Hepatocyte (in vitro differentiated cells): Measurements from ENCODE around the gene MIER1. TPM values are rescaled to one million over a fixed set of nuclear protein-coding genes. Genes with fewer than 3 reads are reported as not detected.

Experiments
- DNase-seq: peaks from one replicate; pipeline ENCODE4 v3.0.0-alpha.2; 2016; ENCODE audit warnings: low spot score
- H2AFZ ChIP-seq: fragments of 200-600 bp; sonication (generic); 2 replicates; pipeline ENCODE4 v1.6.0; 2016; ENCODE audit warnings: antibody characterized with exemption, mild to moderate bottlenecking
- H3K27ac ChIP-seq: fragments of 200-600 bp; sonication (generic); 2 replicates; pipeline ENCODE4 v1.5.1; 2016; ENCODE audit warnings: mild to moderate bottlenecking
- H3K27me3 ChIP-seq: fragments of 200-600 bp; sonication (generic); 2 replicates; pipeline ENCODE4 v1.6.1; 2016
- H3K36me3 ChIP-seq: fragments of 200-600 bp; sonication (generic); replicated peaks from 2 replicates; pipeline ENCODE4 v1.5.1; 2016; ENCODE audit warnings: low read depth; ENCODE audit not compliant: insufficient read depth
- H3K4me1 ChIP-seq: fragments of 200-600 bp; sonication (generic); 2 replicates; pipeline ENCODE4 v1.5.1; 2016; ENCODE audit warnings: mild to moderate bottlenecking, moderate library complexity; ENCODE audit not compliant: insufficient read depth
- H3K4me2 ChIP-seq: fragments of 200-600 bp; sonication (generic); 2 replicates; pipeline ENCODE4 v1.6.0; 2016
- H3K4me3 ChIP-seq: fragments of 200-600 bp; sonication (generic); 2 replicates; pipeline ENCODE4 v1.5.1; 2016; ENCODE audit warnings: mild to moderate bottlenecking
- H3K79me2 ChIP-seq: fragments of 200-600 bp; sonication (generic); 2 replicates; pipeline ENCODE4 v1.6.0; 2017; ENCODE audit warnings: mild to moderate bottlenecking
- H3K9me2 ChIP-seq: fragments of 200-600 bp; sonication (generic); replicated peaks from 2 replicates; pipeline ENCODE4 v1.6.0; 2017; ENCODE audit warnings: mild to moderate bottlenecking; ENCODE audit not compliant: insufficient read depth
- H3K9me3 ChIP-seq: fragments of 200-600 bp; sonication (generic); 2 replicates; pipeline ENCODE4 v1.5.1; 2016; ENCODE audit warnings: low read depth, mild to moderate bottlenecking
- H4K20me1 ChIP-seq: fragments of 200-600 bp; sonication (generic); 2 replicates; pipeline ENCODE4 v1.6.0; 2016; ENCODE audit warnings: mild to moderate bottlenecking; ENCODE audit not compliant: insufficient read depth, poor library complexity, severe bottlenecking
- EZH2 ChIP-seq: fragments of 200-600 bp; sonication (generic); IDR thresholded peaks from 2 replicates; pipeline ENCODE4 v1.6.1; 2016; ENCODE audit warnings: antibody characterized with exemption, mild to moderate bottlenecking, borderline replicate concordance
- EZH2phosphoT487 ChIP-seq: fragments of 200-600 bp; sonication (generic); IDR thresholded peaks from one replicate; pipeline ENCODE4 v1.6.1; 2018; ENCODE audit warnings: antibody characterized with exemption, mild to moderate bottlenecking, low read depth, moderate library complexity; ENCODE audit not compliant: unreplicated experiment, severe bottlenecking
- WGBS: methylation state at CpG from one replicate; pipeline ENCODE4 v1.1.6; 2016; ENCODE audit warnings: low lambda C conversion rate; ENCODE audit errors: missing lambda C conversion rate; 5-methylcytosine and 5-hydroxymethylcytosine counted together
- polyA plus RNA-seq: library from polyadenylated mRNA; unstranded; fragments of >200 nt; fragmentation: Nextera tagmentation; extraction: Ambion mirVana; gene quantifications from 2 replicates; pipeline ENCODE4 v1.2.1, GENCODE V29; 2016
- total RNA-seq: library from RNA; depleted of rRNA; stranded (reverse); fragments of >200 nt; gene quantifications from 2 replicates; pipeline ENCODE4 v1.2.3, GENCODE V29; 2014
- TF ChIP-seq, protein P1 (sequence below): fragments of 200-600 bp; sonication (generic); IDR thresholded peaks from 2 replicates; pipeline ENCODE4 v1.5.1; 2016; ENCODE audit warnings: antibody characterized with exemption, mild to moderate bottlenecking; ENCODE audit not compliant: poor library complexity

Gene MIER1
- total and polyA plus RNA-seq, 2 experiments from 2014 or later = 19.3 to 42.2 TPM

DNA sequence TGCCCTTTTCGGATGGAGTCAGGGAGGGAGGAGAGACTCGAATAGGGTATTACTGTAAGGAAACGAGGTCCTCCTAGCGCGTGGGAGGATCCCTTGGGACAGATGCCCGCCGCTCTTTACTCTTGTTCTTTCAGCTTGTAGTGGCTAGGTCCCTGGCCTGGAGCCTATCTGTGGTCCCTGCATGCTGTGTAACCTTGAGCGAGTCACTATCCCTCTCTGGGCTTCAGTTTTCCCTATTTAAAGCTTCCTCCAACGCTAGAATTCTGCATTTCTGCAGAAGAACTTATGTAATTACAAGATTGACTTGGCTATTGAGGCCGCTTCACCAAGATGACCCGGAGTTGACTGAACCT lies 744 bp downstream of the MIER1 start:
- H2AFZ ChIP-seq = peak overlapping the region; percentile 26
- peak overlapping the region; percentile 90 for H3K27ac ChIP-seq
- no peak for DNase-seq
- 3% methylated on average over 11 of the region's 11 CpGs for WGBS
- H4K20me1 ChIP-seq = no peaks in the 10 kb centered on the region
- no peaks in the 10 kb centered on the region for H3K9me3 ChIP-seq
- H3K36me3 ChIP-seq = no peaks in the 10 kb centered on the region
- H3K4me2 ChIP-seq = peak overlapping the region; percentile 86
- H3K9me2 ChIP-seq = no peaks in the 10 kb centered on the region
- peaks cover 63% of the 10 kb centered on the region for H3K79me2 ChIP-seq
- TF ChIP-seq EZH2 (no peak), EZH2phosphoT487 (no peak)
- TF ChIP-seq, protein P1, sequence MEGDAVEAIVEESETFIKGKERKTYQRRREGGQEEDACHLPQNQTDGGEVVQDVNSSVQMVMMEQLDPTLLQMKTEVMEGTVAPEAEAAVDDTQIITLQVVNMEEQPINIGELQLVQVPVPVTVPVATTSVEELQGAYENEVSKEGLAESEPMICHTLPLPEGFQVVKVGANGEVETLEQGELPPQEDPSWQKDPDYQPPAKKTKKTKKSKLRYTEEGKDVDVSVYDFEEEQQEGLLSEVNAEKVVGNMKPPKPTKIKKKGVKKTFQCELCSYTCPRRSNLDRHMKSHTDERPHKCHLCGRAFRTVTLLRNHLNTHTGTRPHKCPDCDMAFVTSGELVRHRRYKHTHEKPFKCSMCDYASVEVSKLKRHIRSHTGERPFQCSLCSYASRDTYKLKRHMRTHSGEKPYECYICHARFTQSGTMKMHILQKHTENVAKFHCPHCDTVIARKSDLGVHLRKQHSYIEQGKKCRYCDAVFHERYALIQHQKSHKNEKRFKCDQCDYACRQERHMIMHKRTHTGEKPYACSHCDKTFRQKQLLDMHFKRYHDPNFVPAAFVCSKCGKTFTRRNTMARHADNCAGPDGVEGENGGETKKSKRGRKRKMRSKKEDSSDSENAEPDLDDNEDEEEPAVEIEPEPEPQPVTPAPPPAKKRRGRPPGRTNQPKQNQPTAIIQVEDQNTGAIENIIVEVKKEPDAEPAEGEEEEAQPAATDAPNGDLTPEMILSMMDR = no peak
- no peaks in the 10 kb centered on the region for H3K27me3 ChIP-seq
- H3K4me3 ChIP-seq = peak overlapping the region; percentile 69
- peaks cover 5% of the 10 kb centered on the region for H3K4me1 ChIP-seq

DNA sequence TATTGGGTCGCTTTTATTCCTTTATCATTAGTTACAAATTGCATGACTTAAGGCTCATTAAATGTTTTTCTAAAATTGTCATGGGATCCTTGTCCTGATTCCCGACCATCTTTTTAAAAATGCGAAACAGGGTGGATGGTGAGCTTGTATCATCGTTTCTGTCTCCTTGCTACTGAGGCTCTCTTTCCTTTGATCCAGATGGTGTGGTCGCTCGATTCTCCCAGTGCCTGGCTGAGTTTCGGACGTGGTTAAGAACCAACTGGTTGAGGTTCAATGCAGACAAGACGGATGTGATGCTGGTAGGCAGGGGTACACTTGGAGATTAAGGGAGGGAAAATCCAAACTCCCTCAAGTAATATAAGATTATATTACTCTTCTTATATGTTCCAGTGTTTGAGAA lies 1.2 kb downstream of the MIER1 start:
- no peaks in the 10 kb centered on the region for H3K9me3 ChIP-seq
- TF ChIP-seq EZH2phosphoT487 (no peak), EZH2 (no peak)
- TF ChIP-seq, protein P1 = no peak
- H3K36me3 ChIP-seq = no peaks in the 10 kb centered on the region
- no peaks in the 10 kb centered on the region for H3K9me2 ChIP-seq
- H3K4me1 ChIP-seq = peaks cover 5% of the 10 kb centered on the region
- no peaks in the 10 kb centered on the region for H4K20me1 ChIP-seq
- H3K4me2 ChIP-seq = peak overlapping the region; percentile 86
- 16% methylated on average over 9 of the region's 9 CpGs for WGBS
- peak overlapping the region; percentile 69 for H3K4me3 ChIP-seq
- DNase-seq = no peak
- H3K27me3 ChIP-seq = no peaks in the 10 kb centered on the region
- peak overlapping the region; percentile 26 for H2AFZ ChIP-seq
- peaks cover 62% of the 10 kb centered on the region for H3K79me2 ChIP-seq
- H3K27ac ChIP-seq = peak overlapping the region; percentile 90

DNA sequence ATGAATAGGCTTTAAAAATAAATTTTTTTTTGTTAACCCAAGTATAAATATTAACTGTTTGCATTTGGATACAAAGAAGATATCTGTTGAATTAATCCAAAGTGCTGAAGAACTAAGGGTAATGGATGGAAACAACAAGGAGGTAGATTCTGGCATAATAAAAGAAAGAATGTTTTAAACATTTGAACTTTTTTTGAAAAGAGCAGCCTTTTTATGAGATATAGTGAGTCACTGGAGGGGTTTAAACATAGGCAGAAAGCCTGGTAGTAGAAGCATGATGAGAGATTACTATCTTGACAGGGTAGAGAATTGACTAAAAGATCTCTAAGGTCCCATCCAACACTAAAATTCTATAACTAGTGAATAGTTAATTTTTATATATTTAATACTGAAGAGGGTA lies 2.7 kb downstream of the MIER1 start:
- Histone ChIP-seq H3K9me2 (no peaks in the 10 kb centered on the region), H3K27ac (no peak overlapping the region), H3K79me2 (peaks cover 74% of the 10 kb centered on the region), H3K36me3 (no peaks in the 10 kb centered on the region), H3K4me3 (no peak overlapping the region), H4K20me1 (peaks cover 6% of the 10 kb centered on the region), H3K4me2 (peak overlapping the region; percentile 86), H3K9me3 (no peaks in the 10 kb centered on the region), H3K4me1 (peaks cover 12% of the 10 kb centered on the region), H2AFZ (no peak overlapping the region), H3K27me3 (no peaks in the 10 kb centered on the region)
- no peak for DNase-seq
- TF ChIP-seq, protein P1 = no peak

DNA sequence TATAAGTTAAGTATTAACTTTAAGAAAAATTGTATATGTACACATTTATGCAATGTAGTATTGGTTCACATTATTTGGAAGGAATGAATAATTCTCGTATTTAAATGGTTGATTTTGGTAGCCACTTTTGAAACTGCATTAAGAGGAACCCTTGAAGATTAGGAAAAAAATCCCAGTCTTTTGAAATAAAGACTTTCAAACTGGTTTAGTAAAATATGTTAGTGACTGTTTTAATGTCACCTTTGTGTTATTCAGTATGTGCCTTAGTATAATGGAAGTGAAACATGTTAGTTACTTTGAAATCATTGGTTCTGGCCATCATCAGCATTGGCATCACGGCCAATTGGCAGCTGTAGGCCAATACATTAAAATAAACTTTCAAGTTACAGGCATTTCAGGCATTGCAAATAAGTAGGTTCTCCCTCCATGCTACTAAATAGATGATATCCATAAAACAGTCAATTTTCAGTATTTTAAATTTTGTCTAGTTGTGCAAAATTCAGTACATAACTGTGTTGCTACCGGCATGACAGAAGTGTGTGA lies 4.4 kb downstream of the MIER1 start:
- H3K4me2 ChIP-seq = peak overlapping the region; percentile 73
- TF ChIP-seq, protein P1 = no peak
- TF ChIP-seq EZH2phosphoT487 = no peak
- TF ChIP-seq EZH2 = no peak
- H3K9me3 ChIP-seq = no peaks in the 10 kb centered on the region
- H3K27me3 ChIP-seq = no peaks in the 10 kb centered on the region
- H3K79me2 ChIP-seq = peaks cover 75% of the 10 kb centered on the region
- H3K36me3 ChIP-seq = no peaks in the 10 kb centered on the region
- H3K4me3 ChIP-seq = peak overlapping the region; percentile 33
- no peaks in the 10 kb centered on the region for H3K9me2 ChIP-seq
- peaks cover 26% of the 10 kb centered on the region for H3K4me1 ChIP-seq
- no peak for DNase-seq
- peak overlapping the region; percentile 98 for H3K27ac ChIP-seq
- 91% methylated on average over 3 of the region's 3 CpGs for WGBS
- H4K20me1 ChIP-seq = peaks cover 21% of the 10 kb centered on the region
- peak overlapping the region; percentile 53 for H2AFZ ChIP-seq
